Testis (tissue), 2 donors: Measurements from ENCODE around the gene MOBP.

Experiments used
- POLR2A ChIP-seq: fragments of 450-650 bp; IDR thresholded peaks from one replicate; pipeline ENCODE4 v1.6.1; 2017; ENCODE audit warnings: antibody characterized with exemption, mild to moderate bottlenecking, moderate library complexity
- TF ChIP-seq, protein P1 (sequence below), 3 experiments: fragments of 450-650 bp in 2 of 3; fragments of 200-600 bp in 1 of 3; sonication (generic) in 1 of 3; IDR thresholded peaks; one replicate each; pipeline ENCODE4 v1.5.1; 2016 to 2019; ENCODE audit warnings: antibody characterized with exemption in 3 of 3, mild to moderate bottlenecking in 2 of 3, moderate library complexity in 1 of 3

DNA sequence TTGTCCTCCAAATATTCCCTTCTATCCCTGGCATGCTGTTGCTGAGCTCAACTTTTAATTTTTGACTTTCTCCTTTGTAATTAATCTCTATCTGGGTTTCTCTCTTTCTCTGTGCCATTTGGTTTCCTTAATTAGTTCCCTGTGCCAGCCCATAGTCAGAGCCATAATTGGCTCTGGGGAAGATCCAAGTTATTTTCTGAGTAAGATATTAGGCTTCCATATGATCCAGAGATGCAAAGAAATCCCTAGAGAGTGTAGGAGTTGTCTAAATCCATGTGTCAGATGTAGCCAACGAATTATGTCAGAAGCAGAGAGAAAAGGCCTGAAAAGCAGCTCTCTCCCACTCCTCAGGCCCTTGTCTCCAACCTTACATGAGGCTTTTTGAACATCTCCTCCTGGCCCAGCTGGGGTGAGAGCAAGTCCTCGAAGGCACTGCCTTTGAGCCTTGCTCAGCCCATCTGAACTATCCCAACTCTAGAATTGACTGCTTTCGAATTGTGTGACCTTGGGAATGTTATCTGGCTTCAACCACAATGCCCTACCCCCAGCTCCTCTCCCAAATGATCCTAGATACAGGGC, 46.4 kb downstream of the MOBP start:
- TF ChIP-seq, protein P1, sequence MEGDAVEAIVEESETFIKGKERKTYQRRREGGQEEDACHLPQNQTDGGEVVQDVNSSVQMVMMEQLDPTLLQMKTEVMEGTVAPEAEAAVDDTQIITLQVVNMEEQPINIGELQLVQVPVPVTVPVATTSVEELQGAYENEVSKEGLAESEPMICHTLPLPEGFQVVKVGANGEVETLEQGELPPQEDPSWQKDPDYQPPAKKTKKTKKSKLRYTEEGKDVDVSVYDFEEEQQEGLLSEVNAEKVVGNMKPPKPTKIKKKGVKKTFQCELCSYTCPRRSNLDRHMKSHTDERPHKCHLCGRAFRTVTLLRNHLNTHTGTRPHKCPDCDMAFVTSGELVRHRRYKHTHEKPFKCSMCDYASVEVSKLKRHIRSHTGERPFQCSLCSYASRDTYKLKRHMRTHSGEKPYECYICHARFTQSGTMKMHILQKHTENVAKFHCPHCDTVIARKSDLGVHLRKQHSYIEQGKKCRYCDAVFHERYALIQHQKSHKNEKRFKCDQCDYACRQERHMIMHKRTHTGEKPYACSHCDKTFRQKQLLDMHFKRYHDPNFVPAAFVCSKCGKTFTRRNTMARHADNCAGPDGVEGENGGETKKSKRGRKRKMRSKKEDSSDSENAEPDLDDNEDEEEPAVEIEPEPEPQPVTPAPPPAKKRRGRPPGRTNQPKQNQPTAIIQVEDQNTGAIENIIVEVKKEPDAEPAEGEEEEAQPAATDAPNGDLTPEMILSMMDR (IDR thresholded peaks at IDR 0.05): no peak
- TF ChIP-seq POLR2A: no peak
